Endothelial cell of hepatic sinusoid (primary cell): ENCODE data around the gene EGFR.

Experiments used
- in situ Hi-C: cut with HindIII; loops from 2 replicates; pipeline ENCODE4 v1.10.0; 2017; ENCODE audit warnings: low sequenced_read_pairs

The EGFR gene

GRCh38 chr7:55060636-55061022 is 41.8 kb downstream of the EGFR start:
- in situ Hi-C loops = no loop called here

GRCh38 chr7:55061726-55062499 is 43.1 kb downstream of the EGFR start:
- in situ Hi-C loops = no loop called here

GRCh38 chr7:55063061-55063460 is 44.2 kb downstream of the EGFR start:
- in situ Hi-C loops = no loop called here

GRCh38 chr7:55063633-55064032 is 44.8 kb downstream of the EGFR start:
- in situ Hi-C loops = no loop called here

GRCh38 chr7:55065079-55065478 is 46.3 kb downstream of the EGFR start:
- in situ Hi-C loops = loop anchor here (5.0 kb wide), 1 partner anchor 67 kb away; no protein-coding TSS in a partner anchor

- in situ Hi-C loops = loop anchor here (5.0 kb wide), 1 partner anchor 67 kb away; no protein-coding TSS in a partner anchor
These were observed 46.9 kb downstream of the EGFR start for GRCh38 chr7:55065511-55066229.

- in situ Hi-C loops = loop anchor here (5.0 kb wide), 1 partner anchor 66 kb away; no protein-coding TSS in a partner anchor
These were observed 47.7 kb downstream of the EGFR start for GRCh38 chr7:55066524-55066923.

GRCh38 chr7:55066938-55067337 is 48.1 kb downstream of the EGFR start:
- in situ Hi-C loops = loop anchor here (5.0 kb wide), 1 partner anchor 65 kb away; no protein-coding TSS in a partner anchor

- in situ Hi-C loops = loop anchor here (5.0 kb wide), 1 partner anchor 65 kb away; no protein-coding TSS in a partner anchor
These were observed 48.9 kb downstream of the EGFR start for GRCh38 chr7:55067748-55068147.

- in situ Hi-C loops = loop anchor here (5.0 kb wide), 1 partner anchor 63 kb away; no protein-coding TSS in a partner anchor
These were observed 50.5 kb downstream of the EGFR start for GRCh38 chr7:55069271-55069792.

GRCh38 chr7:55070271-55070743 is 51.5 kb downstream of the EGFR start:
- in situ Hi-C loops = no loop called here

- in situ Hi-C loops = no loop called here
These were observed 52.0 kb downstream of the EGFR start for GRCh38 chr7:55070854-55071253.

GRCh38 chr7:55071411-55072175 is 52.8 kb downstream of the EGFR start:
- in situ Hi-C loops = no loop called here

GRCh38 chr7:55072251-55072650 is 53.4 kb downstream of the EGFR start:
- in situ Hi-C loops = no loop called here

- in situ Hi-C loops = no loop called here
These were observed 54.3 kb downstream of the EGFR start for GRCh38 chr7:55073051-55073511.

GRCh38 chr7:55073976-55074528 is 55.2 kb downstream of the EGFR start:
- in situ Hi-C loops = no loop called here

- in situ Hi-C loops = no loop called here
These were observed 56.7 kb downstream of the EGFR start for GRCh38 chr7:55075464-55076021.

GRCh38 chr7:55077561-55078410 is 59.0 kb downstream of the EGFR start:
- in situ Hi-C loops = no loop called here
